GM19099 (cell line): ENCODE results near the gene NCS1.

Experiments
- POLR2A ChIP-seq: IDR thresholded peaks from 3 replicates; pipeline ENCODE4 v1.6.1; 2011; ENCODE audit warnings: low read depth; ENCODE audit not compliant: insufficient read length; ENCODE audit errors: extremely low read depth

NCS1 gene

GRCh38 chr9:130143279-130143893 is 28.8 kb upstream of the NCS1 start:
- no peak for TF ChIP-seq POLR2A

DNA sequence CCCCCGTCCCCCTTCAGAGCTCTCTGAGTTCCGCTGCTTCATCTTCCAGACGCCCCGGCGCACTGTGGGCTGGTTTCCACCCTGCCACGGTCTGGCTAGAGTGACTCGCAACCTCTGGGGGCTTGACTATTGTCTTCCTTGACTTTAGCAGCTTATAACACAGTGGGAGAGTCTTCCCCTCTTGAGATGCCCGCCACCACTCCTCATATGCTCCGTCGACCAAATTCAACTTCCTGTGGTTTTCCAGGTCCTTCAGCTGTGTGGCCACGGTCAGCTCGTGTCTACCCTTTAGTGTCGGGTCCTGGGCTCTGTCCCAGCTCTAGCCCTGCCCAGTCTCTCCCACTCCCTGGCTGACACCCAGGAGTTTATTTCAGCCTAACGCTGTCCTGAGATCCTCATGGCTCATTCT is 28.2 kb upstream of the NCS1 start:
- no peak for TF ChIP-seq POLR2A

DNA sequence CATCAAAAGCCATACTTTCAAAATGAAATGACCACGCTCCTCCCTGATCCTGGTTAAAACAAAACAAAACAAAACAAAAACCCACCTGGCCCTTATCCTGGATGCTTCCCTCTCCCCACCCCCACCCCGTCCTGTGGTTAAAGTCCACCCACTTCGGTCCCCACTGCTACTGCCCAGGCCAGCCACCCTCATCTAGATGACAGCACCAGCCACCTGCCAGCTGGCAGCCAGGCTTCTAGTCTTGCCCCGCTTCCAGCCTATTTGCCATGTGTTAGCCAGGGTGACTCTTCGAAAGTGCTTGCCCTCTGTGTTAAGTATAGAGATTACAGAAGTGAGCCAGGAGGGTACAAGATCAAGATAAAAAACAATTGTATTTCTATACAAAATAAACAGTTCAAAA is 27.5 kb upstream of the NCS1 start:
- no peak for TF ChIP-seq POLR2A

- TF ChIP-seq POLR2A = no peak
These were observed 26.5 kb upstream of the NCS1 start for GRCh38 chr9:130145658-130146057.

GRCh38 chr9:130147198-130147597 is 25.0 kb upstream of the NCS1 start:
- no peak for TF ChIP-seq POLR2A

GRCh38 chr9:130147910-130148309 is 24.3 kb upstream of the NCS1 start:
- no peak for TF ChIP-seq POLR2A

DNA sequence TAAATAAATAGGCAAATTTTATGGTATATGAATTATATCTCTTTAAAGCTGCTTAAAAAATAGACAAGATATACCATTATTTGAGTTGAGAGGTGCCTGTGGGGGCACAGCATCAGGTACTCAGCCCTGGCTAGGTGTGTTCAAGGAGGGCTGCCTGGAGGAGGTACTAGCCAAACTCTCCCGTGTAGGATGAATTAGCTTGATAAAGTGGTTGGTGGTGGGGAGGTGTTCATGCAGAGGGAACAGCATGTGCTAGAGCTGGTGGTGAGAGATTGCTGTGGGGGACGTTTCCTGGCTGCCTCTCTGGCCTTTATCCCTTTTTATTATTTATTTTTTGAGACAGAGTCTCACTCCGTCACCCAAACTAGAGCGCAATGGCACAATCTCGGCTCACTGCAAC is 23.2 kb upstream of the NCS1 start:
- TF ChIP-seq POLR2A = no peak

DNA sequence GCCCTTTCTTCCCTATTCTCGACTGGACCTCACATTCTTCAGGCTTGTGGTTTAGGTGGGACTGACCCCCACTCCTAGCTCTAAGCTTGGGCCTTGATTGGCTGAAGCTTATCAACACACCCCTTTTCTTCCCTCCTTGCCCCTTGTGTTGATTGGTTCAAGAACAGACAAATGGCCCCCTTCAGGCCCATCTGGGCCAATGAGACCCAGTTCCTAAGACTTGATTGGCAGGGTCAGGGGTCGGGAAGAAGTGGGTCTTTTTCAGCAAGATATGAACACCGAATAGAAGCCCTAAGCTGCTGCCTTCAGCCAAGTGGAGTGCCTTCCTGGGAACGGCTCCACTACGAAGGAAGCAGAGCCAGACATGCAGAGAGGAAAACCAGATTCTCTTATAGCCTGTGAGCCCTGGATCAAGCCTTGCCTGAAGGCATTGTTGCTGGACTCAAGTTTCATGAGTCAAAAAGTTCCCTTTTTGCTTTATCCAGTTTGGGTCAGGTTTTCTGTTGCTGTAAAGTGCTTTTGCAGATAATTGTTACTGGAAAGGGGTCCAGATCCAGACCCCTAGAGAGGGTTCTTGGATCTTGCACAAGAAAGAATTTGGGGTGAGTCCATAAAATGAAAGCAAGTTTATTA is 22.4 kb upstream of the NCS1 start:
- no peak for TF ChIP-seq POLR2A

GRCh38 chr9:130150779-130151382 is 21.3 kb upstream of the NCS1 start:
- TF ChIP-seq POLR2A = no peak

DNA sequence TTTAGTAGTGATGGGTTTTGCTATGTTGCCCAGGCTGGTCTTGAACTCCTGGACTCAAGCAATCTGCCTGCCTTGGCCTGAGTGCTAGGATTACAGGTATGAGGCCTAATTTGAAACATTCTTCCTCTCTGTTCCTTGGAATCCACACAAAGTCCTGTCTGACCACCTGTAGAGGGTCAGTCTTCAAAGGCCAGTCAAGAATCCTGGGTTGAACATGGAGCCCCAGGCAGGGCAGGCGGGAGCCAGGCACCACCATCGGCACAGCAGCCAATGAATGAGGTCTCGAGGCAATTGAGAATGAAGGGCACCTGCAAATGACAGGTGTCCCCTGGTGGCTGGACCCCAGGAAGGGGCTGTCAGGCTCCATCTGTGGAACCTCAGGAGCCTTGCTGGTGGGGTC is 17.4 kb upstream of the NCS1 start:
- no peak for TF ChIP-seq POLR2A

DNA sequence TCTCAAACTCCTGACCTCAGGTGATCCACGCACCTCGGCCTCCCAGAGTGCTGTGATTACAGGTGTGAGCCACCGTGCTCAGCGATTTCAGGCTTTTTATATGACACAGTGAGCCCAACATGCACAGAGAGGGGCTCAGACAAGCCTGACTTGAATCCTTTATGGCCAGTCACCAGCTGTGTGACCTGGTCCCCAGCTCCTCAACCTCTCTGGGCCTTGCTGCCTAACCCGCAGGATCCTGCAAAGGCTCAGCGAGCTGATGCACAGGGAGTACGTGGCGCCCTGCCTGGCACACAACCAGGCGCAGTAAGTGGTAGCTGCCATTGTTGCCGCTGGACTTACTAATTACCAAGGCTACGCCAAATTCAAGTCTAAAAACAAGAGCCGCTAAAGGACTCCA is 16.6 kb upstream of the NCS1 start:
- TF ChIP-seq POLR2A = no peak

DNA sequence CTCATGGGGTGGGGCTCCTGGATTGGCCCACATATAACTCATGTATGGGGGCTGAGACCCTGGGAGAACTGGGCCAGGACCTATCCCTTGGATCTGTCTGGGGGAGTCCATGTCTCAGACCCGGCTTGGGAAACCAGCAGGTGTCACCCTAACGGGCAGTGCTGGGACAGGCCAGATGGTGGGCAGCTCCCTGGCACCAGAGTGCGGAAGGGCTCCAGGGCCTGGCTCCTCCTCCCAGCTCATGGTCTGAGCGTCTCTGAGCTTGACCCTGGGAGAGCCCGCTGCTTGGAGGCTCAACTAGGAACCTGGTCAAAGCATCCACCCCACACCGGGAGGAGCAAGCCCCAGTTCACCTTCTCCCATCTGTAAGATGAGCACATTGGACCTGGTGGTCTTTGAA is 15.5 kb upstream of the NCS1 start:
- TF ChIP-seq POLR2A = no peak

DNA sequence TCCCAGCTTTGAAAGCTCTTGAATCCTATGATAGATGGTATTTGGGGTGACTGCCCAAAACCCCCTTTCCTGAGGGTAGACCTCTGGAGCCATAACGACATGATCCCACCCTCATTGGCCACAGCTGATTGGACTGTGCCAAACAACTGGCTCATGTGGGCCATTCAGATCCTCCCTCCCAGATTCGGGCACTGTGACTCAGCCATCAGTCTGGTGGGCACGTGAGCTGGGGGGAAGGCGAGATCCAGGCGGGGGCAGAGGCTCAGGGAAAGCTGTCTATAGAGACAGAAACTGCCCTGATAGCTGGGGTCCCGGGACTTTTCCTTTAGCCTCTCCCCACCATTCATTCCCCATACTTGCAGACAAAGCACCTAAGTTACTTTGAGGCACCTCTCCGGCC is 15.1 kb upstream of the NCS1 start:
- TF ChIP-seq POLR2A = no peak

- TF ChIP-seq POLR2A = no peak
These were observed 14.2 kb upstream of the NCS1 start for GRCh38 chr9:130158001-130158400.

DNA sequence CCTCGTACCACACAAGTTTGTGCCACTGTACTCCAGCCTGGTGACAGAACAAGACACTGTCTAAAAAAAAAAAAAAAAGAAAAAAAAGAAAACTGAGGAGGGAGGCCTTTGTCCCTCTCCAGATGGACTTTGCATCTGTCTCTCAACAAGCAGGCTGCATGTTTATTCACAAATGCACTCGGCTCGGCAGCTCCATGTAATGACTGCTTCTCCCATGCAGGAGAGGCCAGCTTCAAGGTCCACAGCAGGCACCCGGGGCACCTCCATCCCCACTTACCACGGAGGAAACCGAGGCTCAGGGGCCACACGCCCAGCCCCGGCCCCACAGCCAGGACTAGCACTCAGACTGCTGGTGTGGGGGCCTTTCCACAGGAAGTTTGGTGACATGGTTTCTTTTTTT is 13.1 kb upstream of the NCS1 start:
- TF ChIP-seq POLR2A = no peak

- no peak for TF ChIP-seq POLR2A
These were observed 12.1 kb upstream of the NCS1 start for GRCh38 chr9:130159915-130160670.
